ENCODE measurements around the gene OPRL1.
A peak's percentile ranks its signal among the peaks of the same experiment; 100 is the strongest.
"Not testable (repeated sequence)": the region's sequence is repeated elsewhere in the genome, so short reads cannot be mapped to it uniquely, and the experiment has no call there.

The OPRL1 gene

GRCh38 chr20:64083378-64083803 is 3.5 kb downstream of the OPRL1 start:
- H3K9me3 ChIP-seq (ENCODE audit: severe bottlenecking), result no peaks in the 10 kb centered on the region

GRCh38 chr20:64083804-64084684 is 4.2 kb downstream of the OPRL1 start, which contains the start of gene LKAAEAR1:
Gene LKAAEAR1 (minus strand): TSS chr20:64084398. CDS start chr20:64084219, 179 bp downstream.
- H3K4me3 ChIP-seq (ENCODE audit: low read depth, low read length), result peak within 1 kb of the TSS; percentile 44
- H3K36me3 ChIP-seq, result no peaks in the 10 kb centered on the region
- no peak within 1 kb of the TSS for H3K27ac ChIP-seq
- TF ChIP-seq, protein P1, sequence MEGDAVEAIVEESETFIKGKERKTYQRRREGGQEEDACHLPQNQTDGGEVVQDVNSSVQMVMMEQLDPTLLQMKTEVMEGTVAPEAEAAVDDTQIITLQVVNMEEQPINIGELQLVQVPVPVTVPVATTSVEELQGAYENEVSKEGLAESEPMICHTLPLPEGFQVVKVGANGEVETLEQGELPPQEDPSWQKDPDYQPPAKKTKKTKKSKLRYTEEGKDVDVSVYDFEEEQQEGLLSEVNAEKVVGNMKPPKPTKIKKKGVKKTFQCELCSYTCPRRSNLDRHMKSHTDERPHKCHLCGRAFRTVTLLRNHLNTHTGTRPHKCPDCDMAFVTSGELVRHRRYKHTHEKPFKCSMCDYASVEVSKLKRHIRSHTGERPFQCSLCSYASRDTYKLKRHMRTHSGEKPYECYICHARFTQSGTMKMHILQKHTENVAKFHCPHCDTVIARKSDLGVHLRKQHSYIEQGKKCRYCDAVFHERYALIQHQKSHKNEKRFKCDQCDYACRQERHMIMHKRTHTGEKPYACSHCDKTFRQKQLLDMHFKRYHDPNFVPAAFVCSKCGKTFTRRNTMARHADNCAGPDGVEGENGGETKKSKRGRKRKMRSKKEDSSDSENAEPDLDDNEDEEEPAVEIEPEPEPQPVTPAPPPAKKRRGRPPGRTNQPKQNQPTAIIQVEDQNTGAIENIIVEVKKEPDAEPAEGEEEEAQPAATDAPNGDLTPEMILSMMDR (IDR thresholded peaks at IDR 0.05; ENCODE audit: low read depth, low read length), result no peak
- DNase-seq, result no peak
- no peaks in the 10 kb centered on the region for H3K9me3 ChIP-seq (ENCODE audit: severe bottlenecking)
- no peaks in the 10 kb centered on the region for H3K27me3 ChIP-seq (ENCODE audit: insufficient read depth, low read depth, severe bottlenecking)

More at GRCh38 chr20:64083378-64083803, 3.5 kb downstream of the OPRL1 start:
- Histone ChIP-seq H3K27ac (no peak overlapping the region), H3K4me3 (ENCODE audit: low read depth, low read length) (peak overlapping the region; percentile 44), H3K27me3 (ENCODE audit: insufficient read depth, low read depth, severe bottlenecking) (no peaks in the 10 kb centered on the region), H3K36me3 (no peaks in the 10 kb centered on the region)
- TF ChIP-seq, protein P1 (IDR thresholded peaks at IDR 0.05; ENCODE audit: low read depth, low read length), result peak; percentile 56
- peak; percentile 75 for DNase-seq

- no peak for DNase-seq
- Histone ChIP-seq H3K36me3 (no peaks in the 10 kb centered on the region), H3K27me3 (ENCODE audit: insufficient read depth, low read depth, severe bottlenecking) (no peaks in the 10 kb centered on the region), H3K9me3 (ENCODE audit: severe bottlenecking) (no peaks in the 10 kb centered on the region), H3K4me3 (ENCODE audit: low read depth, low read length) (no peak overlapping the region), H3K27ac (no peak overlapping the region)
- TF ChIP-seq, protein P1 (IDR thresholded peaks at IDR 0.05; ENCODE audit: low read depth, low read length), result no peak
Observed at GRCh38 chr20:64084685-64085152, 4.8 kb downstream of the OPRL1 start.

- H3K4me3 ChIP-seq (ENCODE audit: low read depth, low read length), result no peak overlapping the region
- DNase-seq, result no peak
- no peak overlapping the region for H3K27ac ChIP-seq
- H3K9me3 ChIP-seq (ENCODE audit: severe bottlenecking), result no peaks in the 10 kb centered on the region
- H3K36me3 ChIP-seq, result no peaks in the 10 kb centered on the region
- TF ChIP-seq, protein P1 (IDR thresholded peaks at IDR 0.05; ENCODE audit: low read depth, low read length), result no peak
- H3K27me3 ChIP-seq (ENCODE audit: insufficient read depth, low read depth, severe bottlenecking), result no peaks in the 10 kb centered on the region
Observed at GRCh38 chr20:64086801-64087200, 6.9 kb downstream of the OPRL1 start.

- not testable (repeated sequence) for H3K27me3 ChIP-seq (ENCODE audit: insufficient read depth, low read depth, severe bottlenecking); H3K4me3 ChIP-seq (ENCODE audit: low read depth, low read length); H3K27ac ChIP-seq; H3K9me3 ChIP-seq (ENCODE audit: severe bottlenecking); DNase-seq; H3K36me3 ChIP-seq
Observed at GRCh38 chr20:64087226-64087825, 7.4 kb downstream of the OPRL1 start.

DNA sequence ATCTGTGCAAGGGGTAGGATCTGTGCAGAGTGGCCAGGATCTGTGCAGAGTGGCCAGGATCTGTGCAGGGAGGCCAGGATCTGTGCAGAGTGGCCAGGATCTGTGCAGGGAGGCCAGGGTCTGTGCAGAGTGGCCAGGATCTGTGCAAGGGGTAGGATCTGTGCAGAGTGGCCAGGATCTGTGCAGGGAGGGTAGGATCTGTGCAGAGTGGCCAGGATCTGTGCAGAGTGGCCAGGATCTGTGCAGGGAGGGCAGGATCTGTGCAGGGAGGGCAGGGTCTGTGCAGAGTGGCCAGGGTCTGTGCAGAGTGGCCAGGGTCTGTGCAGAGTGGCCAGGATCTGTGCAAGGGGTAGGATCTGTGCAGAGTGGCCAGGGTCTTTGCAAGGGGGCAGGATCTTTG is 8.7 kb downstream of the OPRL1 start:
- not testable (repeated sequence) for H3K27me3 ChIP-seq (ENCODE audit: insufficient read depth, low read depth, severe bottlenecking); H3K4me3 ChIP-seq (ENCODE audit: low read depth, low read length); H3K9me3 ChIP-seq (ENCODE audit: severe bottlenecking)

More for the DNA sequence above, 8.7 kb downstream of the OPRL1 start:
- DNase-seq, H3K36me3 ChIP-seq, H3K27ac ChIP-seq: not testable (repeated sequence)

All from WERI-Rb-1 (cell line).